Measurements from ENCODE around the gene KLHDC8A. TPM values are rescaled to one million over a fixed set of nuclear protein-coding genes. Genes with fewer than 3 reads are reported as not detected.

The KLHDC8A gene
- total and polyA plus RNA-seq, 2 of the 13 experiments (the other 11 are each of a cell fraction or from before 2014, with no cell fraction given), result not detected

- peak; percentile 80 for TF ChIP-seq ZNF800 (CRISPR knock-in tag; IDR thresholded peaks at IDR 0.05)
- TF ChIP-seq ZNF569 (CRISPR knock-in tag; IDR thresholded peaks at IDR 0.05; ENCODE audit: borderline replicate concordance), result no peak
- peak; percentile 79 for TF ChIP-seq ZNF839 (CRISPR knock-in tag; IDR thresholded peaks at IDR 0.05; ENCODE audit: borderline replicate concordance)
- peak; percentile 62; the same call in 1 of the 2 replicates for TF ChIP-seq ZNF772 (CRISPR knock-in tag; IDR thresholded peaks at IDR 0.05)
- 0 out of 2 replicates have a peak, but pooled peaks have one; percentile 34 for TF ChIP-seq HDAC1 (CRISPR knock-in tag; IDR thresholded peaks at IDR 0.05)
- TF ChIP-seq MED13 (CRISPR knock-in tag; IDR thresholded peaks at IDR 0.05), result peak; percentile 13; the same call in 1 of the 2 replicates
- peak; percentile 50 for TF ChIP-seq HNRNPLL (IDR thresholded peaks at IDR 0.05; ENCODE audit: low read depth, low read length, poor library complexity, severe bottlenecking)
- 0 out of 2 replicates have a peak, but pooled peaks have one; percentile 32 for TF ChIP-seq BRD4 (CRISPR knock-in tag; IDR thresholded peaks at IDR 0.05)
- peak; percentile 68; the same call in 1 of the 2 replicates for TF ChIP-seq ZNF891 (CRISPR knock-in tag; IDR thresholded peaks at IDR 0.05)
- 0 out of 2 replicates have a peak, but pooled peaks have one; percentile 42 for TF ChIP-seq MXD4 (CRISPR knock-in tag; IDR thresholded peaks at IDR 0.05)
- TF ChIP-seq NR0B2 (CRISPR knock-in tag; IDR thresholded peaks at IDR 0.05), result 0 out of 2 replicates have a peak, but pooled peaks have one; percentile 34
- peak; percentile 35 for TF ChIP-seq MED8 (CRISPR knock-in tag; IDR thresholded peaks at IDR 0.05; ENCODE audit: insufficient replicate concordance)
- 0 out of 2 replicates have a peak, but pooled peaks have one; percentile 40 for TF ChIP-seq ZSCAN29 (CRISPR knock-in tag; conservative IDR thresholded peaks at IDR 0.05)
- TF ChIP-seq ZNF574 (CRISPR knock-in tag; IDR thresholded peaks at IDR 0.05), result peak; percentile 25; the same call in 1 of the 2 replicates
- TF ChIP-seq JUN (CRISPR knock-in tag; IDR thresholded peaks at IDR 0.05), result no peak
- TF ChIP-seq ZNF451 (CRISPR knock-in tag; IDR thresholded peaks at IDR 0.05), result 0 out of 2 replicates have a peak, but pooled peaks have one; percentile 30
- 0 out of 2 replicates have a peak, but pooled peaks have one; percentile 30 for TF ChIP-seq CBFB (CRISPR knock-in tag; IDR thresholded peaks at IDR 0.05)
- TF ChIP-seq MTA1 (CRISPR knock-in tag; IDR thresholded peaks at IDR 0.05; ENCODE audit: borderline replicate concordance), result 0 out of 2 replicates have a peak, but pooled peaks have one; percentile 63
- TF ChIP-seq SP2 (CRISPR knock-in tag; IDR thresholded peaks at IDR 0.05), result peak; percentile 82
- TF ChIP-seq MLXIP (CRISPR knock-in tag; IDR thresholded peaks at IDR 0.05; ENCODE audit: borderline replicate concordance), result no peak
These were observed 35.4 kb downstream of the KLHDC8A start, which contains the start of gene NUAK2 (continued) for GRCh38 chr1:205321162-205321958.

All from HepG2 (cell line).